Psoas muscle (tissue), 8 donors: ENCODE results near the gene FAM234A. TPM values are rescaled to one million over a fixed set of nuclear protein-coding genes. Genes with fewer than 3 reads are reported as not detected.

Experiments
- ATAC-seq, 4 donors: fragments of 200-7000 bp; cut with Tn5 transposase; one replicate each; pipeline ENCODE4 v1.9.1; 2020; ENCODE audit warnings: moderate library complexity in 3 of 4, mild to moderate bottlenecking in 2 of 4
- DNase-seq, 2 donors: peaks; one replicate each; pipeline ENCODE4 v3.0.0-alpha.2; 2020
- H3K27ac ChIP-seq: fragments of 200-600 bp; one replicate; pipeline ENCODE4 v1.8.0; 2022
- H3K27me3 ChIP-seq, 3 donors: fragments of 200-600 bp in 1 of 3; one replicate each; pipeline versions ENCODE4 v1.6.1 to v1.8.0; 2013 to 2022; ENCODE audit warnings: low read length in 2 of 3, mild to moderate bottlenecking in 2 of 3, moderate library complexity in 1 of 3; ENCODE audit not compliant: insufficient read depth in 3 of 3
- H3K36me3 ChIP-seq, 2 donors: fragments of 200-600 bp in 1 of 2; one replicate each; pipeline versions ENCODE4 v1.6.1 to v1.8.0; 2013 to 2022; ENCODE audit warnings: low read depth in 1 of 2, mild to moderate bottlenecking in 1 of 2, moderate library complexity in 1 of 2; ENCODE audit not compliant: insufficient read depth in 1 of 2
- H3K4me1 ChIP-seq: fragments of 200-600 bp; one replicate; pipeline ENCODE4 v1.8.0; 2022
- H3K4me3 ChIP-seq: fragments of 200-600 bp; one replicate; pipeline ENCODE4 v1.8.0; 2022; ENCODE audit warnings: mild to moderate bottlenecking
- H3K9me3 ChIP-seq: fragments of 200-600 bp; one replicate; pipeline ENCODE4 v1.8.0; 2022
- CTCF ChIP-seq: fragments of 200-600 bp; IDR thresholded peaks from one replicate; pipeline ENCODE4 v1.8.0; 2022; ENCODE audit warnings: antibody characterized with exemption
- WGBS, 3 donors: extraction: QIAGEN DNeasy Blood & Tissue Kit; methylation state at CpG; one replicate each; pipeline versions ENCODE4 v1.1.6 to v1.1.7; 2013; 5-methylcytosine and 5-hydroxymethylcytosine counted together
- intact Hi-C, 2 donors: fragments of 100-400 bp; cut with DNase I; formaldehyde crosslinking; loops; one replicate each; pipeline versions ENCODE4 v1.11.0 to v1.14.2; 2022
- polyA plus RNA-seq, 3 donors: library from polyadenylated mRNA; stranded (reverse); fragments of 200-250 nt; gene quantifications; one replicate each; pipeline ENCODE4 v1.2.3, GENCODE V29; 2013
- total RNA-seq, 4 donors: library from RNA; stranded (reverse); fragmentation: NEBNext Ultra II Directional in 2 of 4; extraction: Animal tissue kit (Norgen Biotek cat#: 25700) in 2 of 4; gene quantifications; one replicate each; pipeline versions ENCODE4 v1.2.1 to v1.2.4, GENCODE V29; 2021 to 2023
- donor health status: healthy with polysubstance abuse.
- donor health status: DM: no; HTN: no; CAD: no; lungs with moderate emphysema.
- donor health status: Bipolar disorder and iron deficiency.
- donor health status: healthy.
- donor health status: DM: yes; HTN: yes; CAD: no.
- donor health status: DM: no; HTN: no; CAD: no.
- donor health status: DM: no; HTN: no; CAD: no.
- donor health status: DM: yes; HTN: yes; CAD: no.

FAM234A gene
- total and polyA plus RNA-seq, 7 donors: 54.2 to 198 (median 117) TPM

GRCh38 chr16:284204-285120, 49.8 kb downstream of the FAM234A start:
- peaks cover 0 to 25% of the 10 kb centered on the region in 2 donors for H3K36me3 ChIP-seq

GRCh38 chr16:285146-286055, 50.8 kb downstream of the FAM234A start:
- Histone ChIP-seq H3K36me3 (peaks cover 0 to 32% of the 10 kb centered on the region in 2 donors), H3K27ac (no peak overlapping the region), H3K4me1 (peaks cover 6% of the 10 kb centered on the region), H3K27me3 (peaks cover 0 to 21% (median 7%) of the 10 kb centered on the region in 3 donors), H3K9me3 (no peaks in the 10 kb centered on the region), H3K4me3 (no peak overlapping the region)
- no peak for ATAC-seq
- intact Hi-C loops: no loop called here
- TF ChIP-seq CTCF: no peak
- peak in 1 of 2 donors; percentile 52 for DNase-seq
- 81 to 94% (median 85%) methylated on average over 35 to 48 of the region's 48 CpGs for WGBS, 3 donors

More at GRCh38 chr16:284204-285120, 49.8 kb downstream of the FAM234A start:
- 87 to 92% (median 87%) methylated on average over 50 to 52 of the region's 52 CpGs for WGBS, 3 donors
- H3K4me1 ChIP-seq: peaks cover 6% of the 10 kb centered on the region
- ATAC-seq (no peak), DNase-seq (peak in 1 of 2 donors; percentile 56)
- peaks cover 0 to 27% (median 9%) of the 10 kb centered on the region in 3 donors for H3K27me3 ChIP-seq
- H3K9me3 ChIP-seq: no peaks in the 10 kb centered on the region
- H3K4me3 ChIP-seq: no peak overlapping the region
- intact Hi-C loops: no loop called here
- no peak overlapping the region for H3K27ac ChIP-seq
- no peak for TF ChIP-seq CTCF

GRCh38 chr16:286491-287297, 52.1 kb downstream of the FAM234A start:
- Histone ChIP-seq H3K4me3 (no peak overlapping the region), H3K36me3 (peaks cover 0 to 45% of the 10 kb centered on the region in 2 donors), H3K27ac (no peak overlapping the region), H3K4me1 (no peaks in the 10 kb centered on the region), H3K9me3 (no peaks in the 10 kb centered on the region), H3K27me3 (peaks cover 0 to 9% (median 0%) of the 10 kb centered on the region in 3 donors)
- no peak for ATAC-seq
- 88 to 95% (median 94%) methylated on average over 22 of the region's 22 CpGs for WGBS, 3 donors
- DNase-seq: peak in 1 of 2 donors; percentile 37
- no peak for TF ChIP-seq CTCF
- intact Hi-C loops: no loop called here

- ATAC-seq (no peak), DNase-seq (peak in 1 of 2 donors; percentile 40)
- H3K36me3 ChIP-seq: peaks cover 0 to 50% of the 10 kb centered on the region in 2 donors
- H3K27me3 ChIP-seq: peaks cover 0 to 2% (median 0%) of the 10 kb centered on the region in 3 donors
- H3K27ac ChIP-seq: no peak overlapping the region
- H3K4me1 ChIP-seq: no peaks in the 10 kb centered on the region
- intact Hi-C loops: no loop called here
- H3K4me3 ChIP-seq: no peak overlapping the region
- 81 to 89% (median 84%) methylated on average over 16 of the region's 16 CpGs for WGBS, 3 donors
- H3K9me3 ChIP-seq: no peaks in the 10 kb centered on the region
- TF ChIP-seq CTCF: no peak
Observed at GRCh38 chr16:287298-287811, 52.7 kb downstream of the FAM234A start.
